ENCODE results near the gene GGPS1. TPM values are rescaled to one million over a fixed set of nuclear protein-coding genes. Genes with fewer than 3 reads are reported as not detected.
"Not testable (repeated sequence)": the region's sequence is repeated elsewhere in the genome, so short reads cannot be mapped to it uniquely, and the experiment has no call there.

The GGPS1 gene
- total and polyA plus RNA-seq, 8 donors: 30.5 to 51.5 (median 46.6) TPM

GRCh38 chr1:235351898-235352297, 23.5 kb downstream of the GGPS1 start:
- no peaks in the 10 kb centered on the region for H3K4me1 ChIP-seq
- DNase-seq (no peak), ATAC-seq (no peak)
- no peak overlapping the region for H3K27ac ChIP-seq
- H3K27me3 ChIP-seq: no peaks in the 10 kb centered on the region
- H3K9me3 ChIP-seq: no peaks in the 10 kb centered on the region
- H3K4me3 ChIP-seq: no peak overlapping the region
- no peaks in the 10 kb centered on the region for H3K36me3 ChIP-seq
- no peak for TF ChIP-seq CTCF (IDR thresholded peaks at IDR 0.05)
- intact Hi-C loops (cut with DNase I): no loop called here

- no peak overlapping the region for H3K4me3 ChIP-seq
- DNase-seq: no peak
- no peaks in the 10 kb centered on the region for H3K9me3 ChIP-seq
- no peak for ATAC-seq
- H3K27me3 ChIP-seq: no peaks in the 10 kb centered on the region
- no peaks in the 10 kb centered on the region for H3K4me1 ChIP-seq
- no peak for TF ChIP-seq CTCF (IDR thresholded peaks at IDR 0.05)
- no peaks in the 10 kb centered on the region for H3K36me3 ChIP-seq
- no peak overlapping the region for H3K27ac ChIP-seq
- intact Hi-C loops (cut with DNase I): no loop called here
Observed at GRCh38 chr1:235357485-235358373, 29.4 kb downstream of the GGPS1 start.

- TF ChIP-seq CTCF (IDR thresholded peaks at IDR 0.05): no peak
- H3K36me3 ChIP-seq: no peaks in the 10 kb centered on the region
- H3K27ac ChIP-seq: no peak overlapping the region
- no peaks in the 10 kb centered on the region for H3K27me3 ChIP-seq
- intact Hi-C loops (cut with DNase I): no loop called here
- ATAC-seq (no peak), DNase-seq (no peak)
- H3K9me3 ChIP-seq: no peaks in the 10 kb centered on the region
- H3K4me1 ChIP-seq: no peaks in the 10 kb centered on the region
- H3K4me3 ChIP-seq: no peak overlapping the region
Observed at GRCh38 chr1:235358899-235359298, 30.5 kb downstream of the GGPS1 start.

- H3K27ac ChIP-seq; DNase-seq; H3K9me3 ChIP-seq; H3K36me3 ChIP-seq; H3K27me3 ChIP-seq; intact Hi-C loops (cut with DNase I); H3K4me3 ChIP-seq; ATAC-seq: not testable (repeated sequence)
- H3K4me1 ChIP-seq: peaks cover 0 to 20% of the 10 kb centered on the region in 2 donors
Observed at GRCh38 chr1:235364189-235364588, 35.8 kb downstream of the GGPS1 start.

- Histone ChIP-seq H3K27me3 (no peaks in the 10 kb centered on the region), H3K27ac (peak overlapping the region in 1 of 2 donors; percentile 71), H3K4me1 (peaks cover 0 to 24% of the 10 kb centered on the region in 2 donors), H3K4me3 (no peak overlapping the region), H3K36me3 (no peaks in the 10 kb centered on the region), H3K9me3 (no peaks in the 10 kb centered on the region)
- intact Hi-C loops (cut with DNase I): no loop called here
- ATAC-seq (no peak), DNase-seq (no peak)
- no peak for TF ChIP-seq CTCF (IDR thresholded peaks at IDR 0.05)
Observed at GRCh38 chr1:235366286-235366685, 37.9 kb downstream of the GGPS1 start.
